GM12878 (cell line): ENCODE measurements around the gene ABCA13.

ENCODE experiments used
- BCL11A ChIP-seq: IDR thresholded peaks from 2 replicates; pipeline ENCODE4 v1.6.1; 2011; ENCODE audit warnings: low read depth, low read length
- CBFB ChIP-seq: IDR thresholded peaks from 2 replicates; pipeline ENCODE4 v1.6.1; 2016; ENCODE audit warnings: antibody characterized with exemption, low read depth
- FOS ChIP-seq: IDR thresholded peaks from 3 replicates; pipeline ENCODE4 v1.6.1; 2011; ENCODE audit warnings: borderline replicate concordance; ENCODE audit not compliant: insufficient read length; ENCODE audit errors: extremely low read depth
- JUND ChIP-seq: IDR thresholded peaks from 2 replicates; pipeline ENCODE4 v1.6.1; 2012; ENCODE audit warnings: low read depth, mild to moderate bottlenecking, low read length, improper control_type of control experiment, moderate library complexity
- MXI1 ChIP-seq: fragments of 150-350 bp; IDR thresholded peaks from 2 replicates; pipeline ENCODE4 v1.6.1; 2011; ENCODE audit warnings: low read depth, mild to moderate bottlenecking, inconsistent platforms, low read length, improper control_type of control experiment
- NBN ChIP-seq: fragments of 450-650 bp; IDR thresholded peaks from 2 replicates; pipeline ENCODE4 v1.6.1; 2016
- NFIC ChIP-seq: IDR thresholded peaks from 2 replicates; pipeline ENCODE4 v1.6.1; 2012; ENCODE audit warnings: low read depth, mild to moderate bottlenecking, inconsistent platforms, low read length, moderate library complexity
- NFYB ChIP-seq: IDR thresholded peaks from 2 replicates; pipeline ENCODE4 v1.6.1; 2011; ENCODE audit warnings: low read depth, mild to moderate bottlenecking, low read length, improper control_type of control experiment, moderate library complexity; ENCODE audit not compliant: insufficient read depth
- POLR2AphosphoS2 ChIP-seq: IDR thresholded peaks from 2 replicates; pipeline ENCODE4 v1.6.1; 2011; ENCODE audit warnings: low read depth, mild to moderate bottlenecking, low read length, improper control_type of control experiment, moderate library complexity
- TAF1 ChIP-seq: IDR thresholded peaks from 2 replicates; pipeline ENCODE4 v1.6.1; 2011; ENCODE audit warnings: mild to moderate bottlenecking, low read depth, low read length, borderline replicate concordance
- TF ChIP-seq, protein P1 (sequence below): fragments of 450-650 bp; conservative IDR thresholded peaks from 2 replicates; pipeline ENCODE4 v1.6.1; 2017; ENCODE audit warnings: mild to moderate bottlenecking, moderate library complexity
- TF ChIP-seq, protein P2 (sequence below), 3 experiments: IDR thresholded peaks in 2 of 3; conservative IDR thresholded peaks in 1 of 3; 2 replicates each; pipeline ENCODE4 v1.5.1; 2011; ENCODE audit warnings: low read depth in 3 of 3, low read length in 3 of 3, mild to moderate bottlenecking in 3 of 3, control low read depth in 2 of 3, moderate library complexity in 2 of 3, inconsistent platforms in 1 of 3, mixed read lengths in 1 of 3; ENCODE audit not compliant: control insufficient read depth in 2 of 3, insufficient read depth in 1 of 3; ENCODE audit errors: extremely low read depth in 1 of 3

DNA sequence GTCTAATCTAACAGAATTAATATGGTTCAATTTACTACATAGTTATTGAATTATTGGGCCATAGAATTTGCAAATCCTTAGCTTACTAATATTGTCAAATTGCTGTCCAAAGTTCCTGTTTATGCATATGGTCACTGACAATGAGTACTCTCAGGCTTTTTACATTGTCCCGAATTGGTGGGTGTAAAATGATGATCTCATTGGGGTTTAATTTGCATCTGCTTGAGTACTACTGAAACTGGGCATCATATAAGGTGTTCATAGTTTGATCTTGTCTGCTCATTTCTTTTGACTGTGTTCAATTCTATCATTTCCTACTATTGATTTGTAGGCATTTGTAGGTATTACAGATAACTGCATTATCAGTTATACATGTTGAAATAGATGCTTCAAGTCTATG, 12.7 kb downstream of the ABCA13 start:
- TF ChIP-seq NFYB (no peak), BCL11A (no peak), MXI1 (no peak), JUND (no peak), TAF1 (no peak), FOS (no peak), POLR2AphosphoS2 (no peak), CBFB (no peak), NBN (no peak), NFIC (no peak)
- TF ChIP-seq, protein P1, sequence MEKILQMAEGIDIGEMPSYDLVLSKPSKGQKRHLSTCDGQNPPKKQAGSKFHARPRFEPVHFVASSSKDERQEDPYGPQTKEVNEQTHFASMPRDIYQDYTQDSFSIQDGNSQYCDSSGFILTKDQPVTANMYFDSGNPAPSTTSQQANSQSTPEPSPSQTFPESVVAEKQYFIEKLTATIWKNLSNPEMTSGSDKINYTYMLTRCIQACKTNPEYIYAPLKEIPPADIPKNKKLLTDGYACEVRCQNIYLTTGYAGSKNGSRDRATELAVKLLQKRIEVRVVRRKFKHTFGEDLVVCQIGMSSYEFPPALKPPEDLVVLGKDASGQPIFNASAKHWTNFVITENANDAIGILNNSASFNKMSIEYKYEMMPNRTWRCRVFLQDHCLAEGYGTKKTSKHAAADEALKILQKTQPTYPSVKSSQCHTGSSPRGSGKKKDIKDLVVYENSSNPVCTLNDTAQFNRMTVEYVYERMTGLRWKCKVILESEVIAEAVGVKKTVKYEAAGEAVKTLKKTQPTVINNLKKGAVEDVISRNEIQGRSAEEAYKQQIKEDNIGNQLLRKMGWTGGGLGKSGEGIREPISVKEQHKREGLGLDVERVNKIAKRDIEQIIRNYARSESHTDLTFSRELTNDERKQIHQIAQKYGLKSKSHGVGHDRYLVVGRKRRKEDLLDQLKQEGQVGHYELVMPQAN = no peak
- TF ChIP-seq, protein P2, sequence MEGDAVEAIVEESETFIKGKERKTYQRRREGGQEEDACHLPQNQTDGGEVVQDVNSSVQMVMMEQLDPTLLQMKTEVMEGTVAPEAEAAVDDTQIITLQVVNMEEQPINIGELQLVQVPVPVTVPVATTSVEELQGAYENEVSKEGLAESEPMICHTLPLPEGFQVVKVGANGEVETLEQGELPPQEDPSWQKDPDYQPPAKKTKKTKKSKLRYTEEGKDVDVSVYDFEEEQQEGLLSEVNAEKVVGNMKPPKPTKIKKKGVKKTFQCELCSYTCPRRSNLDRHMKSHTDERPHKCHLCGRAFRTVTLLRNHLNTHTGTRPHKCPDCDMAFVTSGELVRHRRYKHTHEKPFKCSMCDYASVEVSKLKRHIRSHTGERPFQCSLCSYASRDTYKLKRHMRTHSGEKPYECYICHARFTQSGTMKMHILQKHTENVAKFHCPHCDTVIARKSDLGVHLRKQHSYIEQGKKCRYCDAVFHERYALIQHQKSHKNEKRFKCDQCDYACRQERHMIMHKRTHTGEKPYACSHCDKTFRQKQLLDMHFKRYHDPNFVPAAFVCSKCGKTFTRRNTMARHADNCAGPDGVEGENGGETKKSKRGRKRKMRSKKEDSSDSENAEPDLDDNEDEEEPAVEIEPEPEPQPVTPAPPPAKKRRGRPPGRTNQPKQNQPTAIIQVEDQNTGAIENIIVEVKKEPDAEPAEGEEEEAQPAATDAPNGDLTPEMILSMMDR (IDR thresholded peaks at IDR 0.05 in 2 of 3, conservative IDR thresholded peaks at IDR 0.05 in 1 of 3; ENCODE audit: control insufficient read depth in 2 of 3, extremely low read depth in 1 of 3, insufficient read depth in 1 of 3, low read depth in 3 of 3, low read length in 3 of 3) = no peak
